GM23338 (cell line): ENCODE measurements around the gene CELF4. TPM values are rescaled to one million over a fixed set of nuclear protein-coding genes. Genes with fewer than 3 reads are reported as not detected.
A peak's percentile ranks its signal among the peaks of the same experiment; 100 is the strongest.

Experiments used
- ATAC-seq: fragments of 200-7000 bp; cut with Tn5 transposase; 3 replicates; pipeline ENCODE4 v1.9.1; 2020
- DNase-seq: peaks from one replicate; pipeline ENCODE4 v3.0.0-alpha.2; 2015; ENCODE audit warnings: low spot score
- H2AFZ ChIP-seq: fragments of 200-600 bp; sonication (generic); 2 replicates; pipeline ENCODE4 v1.8.0; 2016; ENCODE audit warnings: antibody characterized with exemption, mild to moderate bottlenecking, moderate library complexity
- H3F3A ChIP-seq: fragments of 200-600 bp; sonication (generic); replicated peaks from 2 replicates; pipeline ENCODE4 v1.8.0; 2017; ENCODE audit warnings: antibody characterized with exemption, mixed run types, low read depth
- H3K27ac ChIP-seq: fragments of 200-600 bp; sonication (generic); 2 replicates; pipeline ENCODE4 v1.6.1; 2016; ENCODE audit warnings: low read depth
- H3K27me3 ChIP-seq: fragments of 200-600 bp; sonication (generic); 2 replicates; pipeline ENCODE4 v1.8.0; 2016; ENCODE audit warnings: mild to moderate bottlenecking, mixed run types, moderate library complexity; ENCODE audit not compliant: insufficient read depth
- H3K36me3 ChIP-seq: fragments of 200-600 bp; sonication (generic); 2 replicates; pipeline ENCODE4 v1.8.0; 2016; ENCODE audit warnings: mild to moderate bottlenecking; ENCODE audit not compliant: insufficient read depth
- H3K4me1 ChIP-seq: fragments of 200-600 bp; sonication (generic); 2 replicates; pipeline ENCODE4 v1.8.0; 2016; ENCODE audit warnings: mild to moderate bottlenecking, moderate library complexity; ENCODE audit not compliant: insufficient read depth
- H3K4me2 ChIP-seq: fragments of 200-600 bp; sonication (generic); 2 replicates; pipeline ENCODE4 v1.7.1; 2017; ENCODE audit warnings: mixed run types
- H3K4me3 ChIP-seq: fragments of 200-600 bp; sonication (generic); 2 replicates; pipeline ENCODE4 v1.6.1; 2016; ENCODE audit warnings: mixed run types
- H3K79me2 ChIP-seq: fragments of 200-600 bp; sonication (generic); replicated peaks from 2 replicates; pipeline ENCODE4 v1.8.0; 2017; ENCODE audit warnings: mild to moderate bottlenecking; ENCODE audit not compliant: insufficient read depth
- H3K9me2 ChIP-seq: fragments of 200-600 bp; sonication (generic); 2 replicates; pipeline ENCODE4 v1.8.0; 2017; ENCODE audit not compliant: insufficient read depth
- H4K20me1 ChIP-seq: fragments of 200-600 bp; sonication (generic); replicated peaks from 2 replicates; pipeline ENCODE4 v1.8.0; 2017; ENCODE audit warnings: mild to moderate bottlenecking; ENCODE audit not compliant: insufficient read depth
- H3K27ac Mint-ChIP-seq: 2 replicates; pipeline ENCODE4 v1.8.0; 2020; ENCODE audit warnings: inconsistent platforms, mild to moderate bottlenecking, moderate library complexity, mixed read lengths
- H3K27me3 Mint-ChIP-seq: 3 replicates; pipeline ENCODE4 v1.8.0; 2022; ENCODE audit warnings: low read depth, mild to moderate bottlenecking, moderate library complexity, mixed read lengths, inconsistent platforms; ENCODE audit not compliant: insufficient read depth, poor library complexity
- H3K36me3 Mint-ChIP-seq: 3 replicates; pipeline ENCODE4 v1.8.0; 2021; ENCODE audit warnings: low read depth, mild to moderate bottlenecking, inconsistent platforms, moderate library complexity, mixed read lengths
- H3K4me1 Mint-ChIP-seq: 3 replicates; pipeline ENCODE4 v1.8.0; 2020; ENCODE audit warnings: mild to moderate bottlenecking, inconsistent platforms, mixed read lengths
- H3K4me3 Mint-ChIP-seq: 3 replicates; pipeline ENCODE4 v1.8.0; 2021; ENCODE audit warnings: moderate library complexity, mild to moderate bottlenecking, inconsistent platforms, mixed read lengths
- H3K9me3 Mint-ChIP-seq: 3 replicates; pipeline ENCODE4 v1.8.0; 2020; ENCODE audit warnings: moderate library complexity, mild to moderate bottlenecking, inconsistent platforms, mixed read lengths
- CREB1 ChIP-seq: fragments of 250-450 bp; sonication (Bioruptor Pico); IDR thresholded peaks from 2 replicates; pipeline ENCODE4 v1.5.0; 2020; ENCODE audit warnings: low read depth, mild to moderate bottlenecking, moderate library complexity
- CTCF ChIP-seq, 2 experiments: fragments of 200-600 bp in 1 of 2; sonication (generic) in 1 of 2; conservative IDR thresholded peaks; 2 replicates each; pipeline versions ENCODE4 v1.5.1 to v1.6.1; 2016 to 2017; ENCODE audit warnings: antibody characterized with exemption in 2 of 2, low read depth in 2 of 2, mild to moderate bottlenecking in 2 of 2, moderate library complexity in 1 of 2
- ETS1 ChIP-seq: IDR thresholded peaks from 2 replicates; pipeline ENCODE4 v1.6.1; 2016; ENCODE audit warnings: antibody characterized with exemption
- EZH2phosphoT487 ChIP-seq: fragments of 200-600 bp; sonication (generic); IDR thresholded peaks from one replicate; pipeline ENCODE4 v1.8.1; 2018; ENCODE audit warnings: antibody characterized with exemption; ENCODE audit not compliant: unreplicated experiment
- JUNB ChIP-seq: IDR thresholded peaks from one replicate; pipeline ENCODE4 v1.6.1; 2016; ENCODE audit warnings: antibody characterized with exemption; ENCODE audit not compliant: unreplicated experiment
- NANOG ChIP-seq: IDR thresholded peaks from 2 replicates; pipeline ENCODE4 v1.6.1; 2016; ENCODE audit warnings: antibody characterized with exemption, borderline replicate concordance
- REST ChIP-seq: IDR thresholded peaks from one replicate; pipeline ENCODE4 v1.6.1; 2018; ENCODE audit warnings: antibody characterized with exemption; ENCODE audit not compliant: unreplicated experiment
- STAT1 ChIP-seq: IDR thresholded peaks from one replicate; pipeline ENCODE4 v1.6.1; 2016; ENCODE audit warnings: antibody characterized with exemption; ENCODE audit not compliant: unreplicated experiment
- ZNF114 ChIP-seq: fragments of 250-450 bp; sonication (Bioruptor Pico); IDR thresholded peaks from 2 replicates; pipeline ENCODE4 v1.5.0; 2020; ENCODE audit warnings: mild to moderate bottlenecking, moderate library complexity
- polyA plus RNA-seq: library from polyadenylated mRNA; unstranded; fragments of >200 nt; fragmentation: Nextera tagmentation; extraction: Ambion mirVana; gene quantifications from 2 replicates; pipeline ENCODE4 v1.2.1, GENCODE V29; 2016
- total RNA-seq: library from RNA; depleted of rRNA; stranded (reverse); fragments of >200 nt; shearing (Covaris generic); gene quantifications from 2 replicates; pipeline ENCODE4 v1.2.3, GENCODE V29; 2014

Gene CELF4
- total and polyA plus RNA-seq, 2 experiments from 2014 or later, result 2.6 to 6.7 TPM

- no peaks in the 10 kb centered on the region; the same call in 1 of the 2 replicates for H3K9me2 ChIP-seq
- TF ChIP-seq CTCF (conservative IDR thresholded peaks at IDR 0.05; ENCODE audit: low read depth in 2 of 2), result peak in 1 of 2 experiments; percentile 36; a peak in 2 of 4 replicates
- no peak for TF ChIP-seq NANOG
- TF ChIP-seq CREB1 (CRISPR knock-in tag), result no peak
- H3K4me3 ChIP-seq, result no peak overlapping the region
- H3K79me2 ChIP-seq, result no peaks in the 10 kb centered on the region
- no peak overlapping the region for H2AFZ ChIP-seq
- H3F3A ChIP-seq, result no peaks in the 10 kb centered on the region
- peaks cover 29% of the 10 kb centered on the region for H3K4me1 ChIP-seq
- Mint-ChIP-seq H3K4me3 (no peak overlapping the region; the same call in 2 of the 3 replicates), H3K27ac (no peak overlapping the region), H3K4me1 (peaks cover 47% of the 10 kb centered on the region), H3K27me3 (peaks cover 19% of the 10 kb centered on the region), H3K36me3 (no peaks in the 10 kb centered on the region; the same call in 2 of the 3 replicates), H3K9me3 (no peaks in the 10 kb centered on the region; the same call in 2 of the 3 replicates)
- no peak overlapping the region for H3K27ac ChIP-seq
- H4K20me1 ChIP-seq, result no peaks in the 10 kb centered on the region
- DNase-seq (peak; percentile 47), ATAC-seq (peak; percentile 35)
- H3K36me3 ChIP-seq, result no peaks in the 10 kb centered on the region
- 0 out of 2 replicates have a peak, but pooled peaks cover 8% of the 10 kb centered on the region for H3K27me3 ChIP-seq
- H3K4me2 ChIP-seq, result no peak overlapping the region
Measured at GRCh38 chr18:37493352-37493935, 72.2 kb downstream of the CELF4 start.

GRCh38 chr18:37492952-37493351 is 72.6 kb downstream of the CELF4 start:
- H3K4me1 Mint-ChIP-seq, result peaks cover 51% of the 10 kb centered on the region
- peaks cover 13% of the 10 kb centered on the region for H3K27me3 ChIP-seq

More at GRCh38 chr18:37492952-37493351, 72.6 kb downstream of the CELF4 start:
- Histone ChIP-seq H3K79me2 (no peaks in the 10 kb centered on the region), H3K36me3 (no peaks in the 10 kb centered on the region), H3F3A (no peaks in the 10 kb centered on the region), H3K4me3 (no peak overlapping the region), H3K9me2 (no peaks in the 10 kb centered on the region; the same call in 1 of the 2 replicates), H3K27ac (no peak overlapping the region), H2AFZ (no peak overlapping the region), H3K4me2 (no peak overlapping the region), H4K20me1 (no peaks in the 10 kb centered on the region), H3K4me1 (peaks cover 29% of the 10 kb centered on the region)
- Mint-ChIP-seq H3K36me3 (no peaks in the 10 kb centered on the region; the same call in 2 of the 3 replicates), H3K4me3 (no peak overlapping the region; the same call in 2 of the 3 replicates), H3K9me3 (no peaks in the 10 kb centered on the region; the same call in 2 of the 3 replicates), H3K27me3 (peaks cover 19% of the 10 kb centered on the region), H3K27ac (no peak overlapping the region)
- no peak for ATAC-seq
- no peak for TF ChIP-seq NANOG
- no peak for TF ChIP-seq REST
- TF ChIP-seq JUNB, result no peak
- TF ChIP-seq EZH2phosphoT487, result no peak
- TF ChIP-seq CREB1 (CRISPR knock-in tag), result no peak
- no peak for TF ChIP-seq ETS1
- no peak for TF ChIP-seq STAT1
- no peak for TF ChIP-seq ZNF114 (CRISPR knock-in tag)
- no peak for DNase-seq
